Nephron (organoid): Measurements from ENCODE around the gene MAP3K6.

Experiments
- H3K27ac Mint-ChIP-seq, 3 experiments: 2 replicates each; pipeline ENCODE4 v1.8.0; 2020; ENCODE audit warnings: mixed read lengths in 3 of 3, mild to moderate bottlenecking in 2 of 3, moderate library complexity in 1 of 3
- H3K27me3 Mint-ChIP-seq: 2 replicates; pipeline ENCODE4 v1.8.0; 2021; ENCODE audit warnings: low read depth, mild to moderate bottlenecking, moderate library complexity, mixed read lengths
- H3K36me3 Mint-ChIP-seq: 2 replicates; pipeline ENCODE4 v1.8.0; 2020; ENCODE audit warnings: low read depth, mixed read lengths
- H3K4me1 Mint-ChIP-seq: 2 replicates; pipeline ENCODE4 v1.8.0; 2020; ENCODE audit warnings: mixed read lengths
- H3K4me3 Mint-ChIP-seq, 3 experiments: 2 replicates each; pipeline ENCODE4 v1.8.0; 2020; ENCODE audit warnings: mild to moderate bottlenecking in 3 of 3, mixed read lengths in 3 of 3, moderate library complexity in 2 of 3
- H3K9me3 Mint-ChIP-seq: 2 replicates; pipeline ENCODE4 v1.8.0; 2020; ENCODE audit warnings: mixed read lengths
- CTCF ChIP-seq, 3 experiments: fragments of 200-600 bp; sonication (generic); IDR thresholded peaks; one replicate each; pipeline ENCODE4 v1.5.0; 2021; ENCODE audit warnings: antibody characterized with exemption in 3 of 3; ENCODE audit not compliant: unreplicated experiment in 3 of 3

Gene MAP3K6

GRCh38 chr1:27360159-27361043, 6.4 kb downstream of the MAP3K6 start:
- Mint-ChIP-seq H3K9me3 (no peaks in the 10 kb centered on the region), H3K27ac (no peak overlapping the region), H3K4me3 (peak overlapping the region; percentile 7 to 66 (median 50)), H3K27me3 (peaks cover 30% of the 10 kb centered on the region), H3K4me1 (peaks cover 17% of the 10 kb centered on the region), H3K36me3 (peaks cover 8% of the 10 kb centered on the region)
- TF ChIP-seq CTCF (IDR thresholded peaks at IDR 0.05; ENCODE audit: unreplicated experiment in 3 of 3), result no peak

- peaks cover 8% of the 10 kb centered on the region for H3K36me3 Mint-ChIP-seq
- no peaks in the 10 kb centered on the region for H3K9me3 Mint-ChIP-seq
- H3K4me3 Mint-ChIP-seq, result peak overlapping the region; percentile 3 to 66 (median 7)
- H3K27me3 Mint-ChIP-seq, result peaks cover 30% of the 10 kb centered on the region
- no peak for TF ChIP-seq CTCF (IDR thresholded peaks at IDR 0.05; ENCODE audit: unreplicated experiment in 3 of 3)
- H3K4me1 Mint-ChIP-seq, result peaks cover 11% of the 10 kb centered on the region
- no peak overlapping the region for H3K27ac Mint-ChIP-seq
Measured at GRCh38 chr1:27359822-27360158, 7.0 kb downstream of the MAP3K6 start.

- Mint-ChIP-seq H3K36me3 (peaks cover 8% of the 10 kb centered on the region), H3K27me3 (peaks cover 30% of the 10 kb centered on the region), H3K4me1 (peaks cover 7% of the 10 kb centered on the region), H3K27ac (no peak overlapping the region), H3K4me3 (peak overlapping the region in 1 of 3 experiments; percentile 36), H3K9me3 (no peaks in the 10 kb centered on the region)
- no peak for TF ChIP-seq CTCF (IDR thresholded peaks at IDR 0.05; ENCODE audit: unreplicated experiment in 3 of 3)
Measured at GRCh38 chr1:27358928-27359313, 7.8 kb downstream of the MAP3K6 start.

GRCh38 chr1:27358038-27358927, 8.5 kb downstream of the MAP3K6 start:
- Mint-ChIP-seq H3K9me3 (no peaks in the 10 kb centered on the region), H3K36me3 (peaks cover 8% of the 10 kb centered on the region), H3K4me3 (no peak overlapping the region), H3K4me1 (peaks cover 7% of the 10 kb centered on the region), H3K27me3 (peaks cover 30% of the 10 kb centered on the region), H3K27ac (no peak overlapping the region)
- no peak for TF ChIP-seq CTCF (IDR thresholded peaks at IDR 0.05; ENCODE audit: unreplicated experiment in 3 of 3)

GRCh38 chr1:27357281-27358037, 9.3 kb downstream of the MAP3K6 start:
- no peak overlapping the region for H3K27ac Mint-ChIP-seq
- no peaks in the 10 kb centered on the region for H3K9me3 Mint-ChIP-seq
- TF ChIP-seq CTCF (IDR thresholded peaks at IDR 0.05; ENCODE audit: unreplicated experiment in 3 of 3), result peak; percentile 96 to 99 (median 99)
- peaks cover 8% of the 10 kb centered on the region for H3K36me3 Mint-ChIP-seq
- H3K4me3 Mint-ChIP-seq, result no peak overlapping the region
- peaks cover 7% of the 10 kb centered on the region for H3K4me1 Mint-ChIP-seq
- H3K27me3 Mint-ChIP-seq, result peaks cover 30% of the 10 kb centered on the region
